Right lobe of liver (tissue), 6 donors: Measurements from ENCODE around the gene PEX1. TPM values are rescaled to one million over a fixed set of nuclear protein-coding genes. Genes with fewer than 3 reads are reported as not detected.
"Not testable (repeated sequence)": the region's sequence is repeated elsewhere in the genome, so short reads cannot be mapped to it uniquely, and the experiment has no call there.

ENCODE experiments used
- ATAC-seq, 4 donors: fragments of 200-7000 bp; cut with Tn5 transposase; one replicate each; pipeline ENCODE4 v1.9.1; 2020; ENCODE audit warnings: mild to moderate bottlenecking in 4 of 4, moderate library complexity in 4 of 4
- DNase-seq, 3 donors: peaks; one replicate each; pipeline ENCODE4 v3.0.0-alpha.2; 2020
- H3K27ac ChIP-seq, 3 donors: fragments of 200-600 bp; one replicate each; pipeline ENCODE4 v1.8.0; 2022
- H3K27me3 ChIP-seq, 2 donors: fragments of 200-600 bp; one replicate each; pipeline ENCODE4 v1.8.0; 2022
- H3K36me3 ChIP-seq, 4 donors: fragments of 200-600 bp; sonication (generic) in 1 of 4; one replicate each; pipeline versions ENCODE4 v1.5.1 to v1.8.0; 2017 to 2022; ENCODE audit warnings: control low read depth in 1 of 4
- H3K4me1 ChIP-seq, 4 donors: fragments of 200-600 bp; sonication (generic) in 1 of 4; one replicate each; pipeline versions ENCODE4 v1.5.1 to v1.8.0; 2017 to 2022; ENCODE audit warnings: control low read depth in 1 of 4
- H3K4me3 ChIP-seq, 3 donors: fragments of 200-600 bp; one replicate each; pipeline ENCODE4 v1.8.0; 2022
- H3K9me3 ChIP-seq, 4 donors: fragments of 200-600 bp; sonication (generic) in 1 of 4; one replicate each; pipeline versions ENCODE4 v1.5.1 to v1.8.0; 2017 to 2022; ENCODE audit warnings: control low read depth in 1 of 4
- POLR2A ChIP-seq: fragments of 450-650 bp; IDR thresholded peaks from one replicate; pipeline ENCODE4 v1.6.1; 2017; ENCODE audit warnings: antibody characterized with exemption, mild to moderate bottlenecking
- WGBS: methylation state at CpG from one replicate; pipeline ENCODE4 v1.1.6; 2018; ENCODE audit warnings: low coverage, low lambda C conversion rate; ENCODE audit not compliant: insufficient coverage; ENCODE audit errors: missing lambda C conversion rate; 5-methylcytosine and 5-hydroxymethylcytosine counted together
- intact Hi-C, 2 donors: fragments of 100-400 bp; cut with DNase I; formaldehyde crosslinking; loops; one replicate each; pipeline versions ENCODE4 v1.11.2 to v1.14.1; 2022
- total RNA-seq, 6 experiments: library from RNA; depleted of rRNA in 2 of 6; stranded (reverse); fragments of >200 nt in 2 of 6; fragmentation: NEBNext Ultra II Directional in 3 of 6; extraction: Animal tissue kit (Norgen Biotek cat#: 25700) in 3 of 6; gene quantifications; one replicate each; pipeline versions ENCODE4 v1.1.0 to v1.2.4, GENCODE V29; 2016 to 2023
- TF ChIP-seq, protein P1 (sequence below), 4 donors: fragments of 200-600 bp in 3 of 4; fragments of 450-650 bp in 1 of 4; IDR thresholded peaks; one replicate each; pipeline versions ENCODE4 v1.5.1 to v1.8.0; 2016 to 2022; ENCODE audit warnings: antibody characterized with exemption in 4 of 4, mild to moderate bottlenecking in 2 of 4
- donor health status: DM: no; HTN: yes; CAD: no.
- donor health status: DM: no; HTN: no; CAD: no.
- donor health status: DM: no; HTN: no; CAD: no.
- donor health status: DM: no; HTN: yes; CAD: no.
- donor health status: DM: no; HTN: yes; CAD: no.

The PEX1 gene
- total RNA-seq, 6 experiments from 2014 or later, result 10.0 to 12.0 (median 10.8) TPM

DNA sequence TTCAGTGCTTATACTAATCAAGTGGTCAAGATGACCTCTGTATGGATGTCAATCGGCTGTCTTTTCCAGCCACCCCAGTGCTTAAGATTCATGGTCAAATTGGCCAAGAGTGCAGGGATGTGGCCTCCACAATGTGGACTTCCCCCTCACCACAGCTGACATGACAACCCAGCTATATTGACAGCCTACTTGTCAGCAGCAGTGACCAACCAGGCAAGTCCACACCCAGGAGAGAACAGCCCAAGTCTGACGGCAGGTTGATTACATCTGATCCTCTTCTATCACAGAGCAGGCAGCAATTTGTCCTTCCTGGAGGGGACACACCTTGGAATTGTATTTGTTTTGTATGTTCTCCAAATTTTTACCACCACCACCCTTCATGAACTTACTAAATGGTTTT lies 42.3 kb downstream of the PEX1 start:
- no peak for TF ChIP-seq POLR2A
- TF ChIP-seq, protein P1, sequence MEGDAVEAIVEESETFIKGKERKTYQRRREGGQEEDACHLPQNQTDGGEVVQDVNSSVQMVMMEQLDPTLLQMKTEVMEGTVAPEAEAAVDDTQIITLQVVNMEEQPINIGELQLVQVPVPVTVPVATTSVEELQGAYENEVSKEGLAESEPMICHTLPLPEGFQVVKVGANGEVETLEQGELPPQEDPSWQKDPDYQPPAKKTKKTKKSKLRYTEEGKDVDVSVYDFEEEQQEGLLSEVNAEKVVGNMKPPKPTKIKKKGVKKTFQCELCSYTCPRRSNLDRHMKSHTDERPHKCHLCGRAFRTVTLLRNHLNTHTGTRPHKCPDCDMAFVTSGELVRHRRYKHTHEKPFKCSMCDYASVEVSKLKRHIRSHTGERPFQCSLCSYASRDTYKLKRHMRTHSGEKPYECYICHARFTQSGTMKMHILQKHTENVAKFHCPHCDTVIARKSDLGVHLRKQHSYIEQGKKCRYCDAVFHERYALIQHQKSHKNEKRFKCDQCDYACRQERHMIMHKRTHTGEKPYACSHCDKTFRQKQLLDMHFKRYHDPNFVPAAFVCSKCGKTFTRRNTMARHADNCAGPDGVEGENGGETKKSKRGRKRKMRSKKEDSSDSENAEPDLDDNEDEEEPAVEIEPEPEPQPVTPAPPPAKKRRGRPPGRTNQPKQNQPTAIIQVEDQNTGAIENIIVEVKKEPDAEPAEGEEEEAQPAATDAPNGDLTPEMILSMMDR (IDR thresholded peaks at IDR 0.05), result no peak
- Histone ChIP-seq H3K27me3 (no peaks in the 10 kb centered on the region), H3K4me3 (no peak overlapping the region), H3K4me1 (no peaks in the 10 kb centered on the region), H3K9me3 (no peaks in the 10 kb centered on the region), H3K27ac (no peak overlapping the region), H3K36me3 (peaks cover 0 to 25% (median 4%) of the 10 kb centered on the region in 4 donors)
- ATAC-seq (no peak), DNase-seq (no peak)
- WGBS, result 100% methylated on average over 1 of the region's 2 CpGs
- intact Hi-C loops, result no loop called here

DNA sequence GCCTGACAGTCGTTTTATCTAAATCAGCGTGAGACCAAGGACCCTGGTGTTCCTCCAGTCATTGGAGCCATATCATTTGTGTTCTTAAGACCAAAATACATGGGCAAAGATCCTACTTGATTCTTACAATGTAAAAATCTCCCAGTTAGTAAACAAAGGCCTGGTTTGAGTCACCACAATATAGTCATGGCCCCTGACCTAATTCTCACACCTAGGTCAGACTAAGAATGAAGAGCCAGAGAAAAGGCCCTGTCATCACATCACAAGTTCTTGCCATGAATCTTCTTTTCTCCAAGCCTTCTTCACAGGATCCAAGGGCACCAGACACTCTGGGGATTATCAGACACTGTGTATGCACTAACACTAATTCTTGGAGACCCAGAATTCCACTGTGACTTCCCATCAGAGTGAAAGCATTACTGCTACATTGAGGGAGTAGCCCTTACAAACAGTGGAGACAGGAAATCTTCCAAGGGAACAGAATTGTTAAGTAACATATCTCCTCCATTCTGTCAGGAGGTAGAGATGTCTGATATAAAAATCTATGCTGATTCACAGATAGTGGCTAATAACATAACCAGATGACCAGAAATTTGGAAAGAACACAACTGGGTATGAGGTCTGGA lies 42.9 kb downstream of the PEX1 start:
- Histone ChIP-seq H3K4me3 (no peak overlapping the region), H3K27me3 (no peaks in the 10 kb centered on the region), H3K4me1 (no peaks in the 10 kb centered on the region), H3K9me3 (no peaks in the 10 kb centered on the region), H3K36me3 (peaks cover 0 to 23% (median 4%) of the 10 kb centered on the region in 4 donors), H3K27ac (no peak overlapping the region)
- no peak for TF ChIP-seq POLR2A
- TF ChIP-seq, protein P1 (IDR thresholded peaks at IDR 0.05), result no peak
- intact Hi-C loops, result no loop called here
- ATAC-seq, result no peak
- DNase-seq, result no peak
- WGBS, result 100% methylated on average over 2 of the region's 2 CpGs

DNA sequence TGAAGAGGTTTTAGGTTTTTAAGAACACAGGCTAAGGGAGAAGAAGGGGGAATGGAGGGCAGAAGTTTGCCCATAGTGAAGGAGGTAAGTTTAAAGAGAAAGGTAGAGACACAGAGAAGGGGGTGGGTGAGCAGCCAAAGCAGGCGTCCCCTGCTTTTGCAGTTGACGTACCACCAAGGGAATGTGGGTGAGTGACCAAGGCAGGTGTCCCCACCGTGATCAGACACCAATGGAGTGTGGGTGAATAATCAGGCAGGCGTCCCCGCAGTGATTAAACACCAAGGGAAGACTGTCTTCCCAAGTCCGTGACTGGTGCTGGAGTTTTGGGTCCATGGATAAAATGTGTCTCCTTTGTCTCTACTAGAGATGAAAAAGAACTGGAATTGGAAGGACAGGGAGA lies 44.1 kb downstream of the PEX1 start:
- H3K27me3 ChIP-seq, H3K27ac ChIP-seq, DNase-seq, H3K9me3 ChIP-seq, H3K4me1 ChIP-seq, ATAC-seq, H3K4me3 ChIP-seq, intact Hi-C loops: not testable (repeated sequence)
- WGBS, result 85% methylated on average over 6 of the region's 6 CpGs
- peaks cover 0 to 21% (median 4%) of the 10 kb centered on the region in 4 donors for H3K36me3 ChIP-seq

DNA sequence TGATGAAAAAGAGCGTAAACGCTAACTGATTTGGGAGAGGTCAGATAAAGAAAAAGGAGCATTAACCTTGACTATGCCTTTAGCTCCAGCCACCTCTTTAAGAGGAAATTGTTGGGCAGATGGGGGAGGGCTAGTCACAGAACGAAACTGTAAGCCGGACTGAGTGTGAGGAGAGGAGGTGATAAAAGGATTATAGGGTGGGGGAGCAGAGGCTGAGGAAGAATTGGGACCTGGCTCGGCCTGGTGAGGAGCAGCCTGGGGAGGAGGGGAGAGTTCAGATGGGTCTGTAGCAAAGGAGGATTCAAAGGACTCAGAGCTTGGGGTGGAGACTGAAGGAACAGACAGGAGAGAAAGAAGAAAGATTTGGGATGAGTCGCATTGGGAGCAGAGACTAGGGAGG lies 44.7 kb downstream of the PEX1 start:
- DNase-seq, ATAC-seq, H3K4me1 ChIP-seq, H3K27ac ChIP-seq, H3K27me3 ChIP-seq, H3K9me3 ChIP-seq, intact Hi-C loops, H3K4me3 ChIP-seq: not testable (repeated sequence)
- H3K36me3 ChIP-seq, result peaks cover 0 to 16% (median 4%) of the 10 kb centered on the region in 4 donors
- 73% methylated on average over 6 of the region's 6 CpGs for WGBS

DNA sequence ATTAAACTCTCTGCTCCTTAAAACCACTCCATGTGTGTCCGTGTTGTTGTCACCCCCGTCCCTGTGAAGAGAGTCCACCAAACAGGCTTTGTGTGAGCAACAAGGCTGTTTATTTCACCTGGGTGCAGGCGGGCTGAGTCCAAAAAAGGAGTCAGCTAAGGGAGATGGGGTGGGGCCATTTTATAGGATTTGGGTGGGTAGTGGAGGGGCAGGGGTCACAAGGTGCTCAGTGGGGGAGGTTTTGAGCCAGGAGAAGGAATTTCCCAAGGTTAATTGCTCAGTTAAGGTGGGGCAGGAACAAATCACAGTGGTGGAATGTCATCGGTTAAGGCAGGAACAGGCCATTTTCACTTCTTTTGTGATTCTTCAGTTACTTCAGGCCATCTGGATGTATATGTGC lies 49.2 kb downstream of the PEX1 start:
- 100% methylated on average over 4 of the region's 4 CpGs for WGBS
- ATAC-seq, H3K36me3 ChIP-seq, DNase-seq, H3K9me3 ChIP-seq, H3K4me3 ChIP-seq, H3K27me3 ChIP-seq, intact Hi-C loops, H3K4me1 ChIP-seq, H3K27ac ChIP-seq: not testable (repeated sequence)

DNA sequence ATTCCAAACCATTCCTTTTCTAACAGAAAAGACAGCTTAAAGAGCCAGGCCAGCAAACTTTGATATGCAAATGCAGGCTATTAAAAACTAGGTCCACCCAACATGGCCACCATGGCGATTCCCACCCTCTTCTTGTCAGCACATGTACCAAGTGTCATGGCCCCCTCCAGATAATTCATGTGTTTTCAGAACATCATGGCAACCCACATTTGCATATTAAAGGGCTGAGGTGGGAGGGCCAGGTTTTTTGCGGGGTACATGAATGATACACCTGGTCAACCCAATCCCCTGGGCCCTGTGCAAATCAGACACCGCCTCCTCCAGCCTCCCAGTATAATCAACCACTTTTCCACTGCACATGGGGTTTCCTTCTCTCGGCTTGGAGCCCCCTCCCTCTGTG lies 49.6 kb downstream of the PEX1 start:
- no peak for DNase-seq
- TF ChIP-seq, protein P1 (IDR thresholded peaks at IDR 0.05), result no peak
- TF ChIP-seq POLR2A, result no peak

More for the DNA sequence above, 49.6 kb downstream of the PEX1 start:
- H3K9me3 ChIP-seq, result no peaks in the 10 kb centered on the region
- no peaks in the 10 kb centered on the region for H3K36me3 ChIP-seq
- intact Hi-C loops, result no loop called here
- H3K4me1 ChIP-seq, result no peaks in the 10 kb centered on the region
- H3K4me3 ChIP-seq, result no peak overlapping the region
- no peaks in the 10 kb centered on the region for H3K27me3 ChIP-seq
- ATAC-seq, result no peak
- H3K27ac ChIP-seq, result no peak overlapping the region
- WGBS, result 90% methylated on average over 3 of the region's 4 CpGs
